Endothelial cell of umbilical vein (primary cell): ENCODE measurements around the gene BABAM2.
A peak's percentile ranks its signal among the peaks of the same experiment; 100 is the strongest.

Experiments
- CTCF ChIP-seq, 2 donors: IDR thresholded peaks; 1 replicate in 1 of 2; 2 replicates in 1 of 2; pipeline ENCODE4 v1.5.1; 2011; ENCODE audit warnings: low read length in 2 of 2, mild to moderate bottlenecking in 2 of 2, moderate library complexity in 2 of 2, control low read depth in 1 of 2, inconsistent platforms in 1 of 2, low read depth in 1 of 2; ENCODE audit not compliant: insufficient read depth in 1 of 2; ENCODE audit errors: extremely low read depth in 1 of 2
- EZH2 ChIP-seq: IDR thresholded peaks from 2 replicates; pipeline ENCODE4 v1.6.1; 2012; ENCODE audit warnings: borderline replicate concordance, low read depth, mild to moderate bottlenecking, moderate library complexity, low read length, inconsistent platforms; ENCODE audit not compliant: severe bottlenecking
- FOS ChIP-seq: IDR thresholded peaks from 2 replicates; pipeline ENCODE4 v1.6.1; 2011; ENCODE audit warnings: mild to moderate bottlenecking, low read length, moderate library complexity, borderline replicate concordance; ENCODE audit not compliant: insufficient read depth
- GATA2 ChIP-seq: IDR thresholded peaks from 2 replicates; pipeline ENCODE4 v1.7.0; 2011; ENCODE audit warnings: low read depth, mild to moderate bottlenecking, moderate library complexity, mixed read lengths, low read length; ENCODE audit not compliant: insufficient read length, insufficient read depth
- JUN ChIP-seq: IDR thresholded peaks from 2 replicates; pipeline ENCODE4 v1.6.1; 2011; ENCODE audit warnings: borderline replicate concordance, low read depth; ENCODE audit not compliant: insufficient read length, insufficient read depth
- MAX ChIP-seq: IDR thresholded peaks from 2 replicates; pipeline ENCODE4 v1.6.1; 2011; ENCODE audit not compliant: insufficient read depth, insufficient read length
- MYC ChIP-seq: IDR thresholded peaks from one replicate; pipeline ENCODE4 v1.6.1; 2011; ENCODE audit warnings: mild to moderate bottlenecking, low read depth, low read length
- POLR2A ChIP-seq: IDR thresholded peaks from 2 replicates; pipeline ENCODE4 v1.6.1; 2012; ENCODE audit warnings: low read depth, mild to moderate bottlenecking, control low read depth, low read length
- POLR2AphosphoS5 ChIP-seq: IDR thresholded peaks from 2 replicates; pipeline ENCODE4 v1.6.1; 2012; ENCODE audit warnings: low read depth, mild to moderate bottlenecking, control low read depth, low read length, moderate library complexity; ENCODE audit not compliant: insufficient read depth

- TF ChIP-seq POLR2A (no peak), CTCF (IDR thresholded peaks at IDR 0.05; ENCODE audit: extremely low read depth in 1 of 2, insufficient read depth in 1 of 2, low read depth in 1 of 2, low read length in 2 of 2) (no peak), GATA2 (no peak), EZH2 (no peak), POLR2AphosphoS5 (peak; percentile 33), JUN (peak; percentile 57), MYC (no peak), FOS (no peak), MAX (no peak)
These were observed 451.8 kb downstream of the BABAM2 start for GRCh38 chr2:28342081-28342967.
